PC-3 (cell line): ENCODE measurements around the gene LCORL. TPM values are rescaled to one million over a fixed set of nuclear protein-coding genes. Genes with fewer than 3 reads are reported as not detected.

Source experiments
- ATAC-seq: fragments of 200-7000 bp; cut with Tn5 transposase; 2 replicates; pipeline ENCODE4 v1.9.1; 2020; ENCODE audit warnings: mild to moderate bottlenecking, moderate library complexity
- BruUV-seq: library from RNA; stranded (reverse); fragments of 400-500 nt; replicated peaks from 2 replicates; lab custom pipeline; 2021; lab: Mats Ljungman, UMichigan
- CTCF ChIA-PET: fragments of 300-600 bp; sonication (Branson Sonifier 250); formaldehyde crosslinking; loops from one replicate; lab custom pipeline; 2022; ENCODE audit warnings: antibody characterized with exemption; lab: Charles Lee
- POLR2A ChIA-PET: fragments of 300-600 bp; sonication (Branson Sonifier 250); formaldehyde crosslinking; loops from one replicate; lab custom pipeline; 2022; ENCODE audit warnings: antibody characterized with exemption; ENCODE audit not compliant: unreplicated experiment; lab: Charles Lee
- DNase-seq: peaks from one replicate; pipeline ENCODE4 v3.0.0-alpha.2; 2015
- H2AFZ ChIP-seq: fragments of 300-600 bp; sonication (generic); 2 replicates; pipeline ENCODE4 v1.6.0; 2016; ENCODE audit warnings: antibody characterized with exemption, low read length
- H3F3A ChIP-seq: fragments of 300-600 bp; sonication (generic); one replicate; pipeline ENCODE4 v1.6.0; 2017; ENCODE audit warnings: antibody characterized with exemption, low read length, control low read depth, mild to moderate bottlenecking; ENCODE audit not compliant: unreplicated experiment
- H3K27ac ChIP-seq: fragments of 300-600 bp; sonication (generic); 2 replicates; pipeline ENCODE4 v1.5.1; 2016; ENCODE audit warnings: mild to moderate bottlenecking, low read length
- H3K27me3 ChIP-seq: fragments of 300-600 bp; sonication (generic); 2 replicates; pipeline ENCODE4 v1.6.1; 2016; ENCODE audit warnings: low read length, mixed read lengths
- H3K36me3 ChIP-seq: fragments of 300-600 bp; sonication (generic); 2 replicates; pipeline ENCODE4 v1.6.1; 2016; ENCODE audit warnings: low read depth, mixed run types, low read length, mixed read lengths
- H3K4me1 ChIP-seq: fragments of 300-600 bp; sonication (generic); 2 replicates; pipeline ENCODE4 v1.5.1; 2016; ENCODE audit warnings: low read length; ENCODE audit not compliant: insufficient read depth
- H3K4me2 ChIP-seq: fragments of 300-600 bp; sonication (generic); 2 replicates; pipeline ENCODE4 v1.6.0; 2016; ENCODE audit warnings: low read length
- H3K4me3 ChIP-seq: fragments of 300-600 bp; sonication (generic); 2 replicates; pipeline ENCODE4 v1.5.1; 2016; ENCODE audit warnings: mild to moderate bottlenecking, low read length, mixed read lengths
- H3K79me2 ChIP-seq: fragments of 300-600 bp; sonication (generic); 2 replicates; pipeline ENCODE4 v1.6.1; 2017; ENCODE audit warnings: low read length, mixed read lengths
- H3K9ac ChIP-seq: fragments of 300-600 bp; sonication (generic); 2 replicates; pipeline ENCODE4 v1.6.0; 2016; ENCODE audit warnings: mild to moderate bottlenecking, low read length
- H3K9me2 ChIP-seq: fragments of 300-600 bp; sonication (generic); replicated peaks from 2 replicates; pipeline ENCODE4 v1.6.1; 2016; ENCODE audit warnings: mixed run types, low read length, mixed read lengths
- H3K9me3 ChIP-seq: fragments of 300-600 bp; sonication (generic); 2 replicates; pipeline ENCODE4 v1.6.1; 2016; ENCODE audit warnings: low read length, mixed read lengths
- H4K20me1 ChIP-seq: fragments of 300-600 bp; sonication (generic); 2 replicates; pipeline ENCODE4 v1.6.1; 2016; ENCODE audit warnings: low read length, mixed read lengths
- CTCF ChIP-seq: fragments of 300-600 bp; sonication (generic); conservative IDR thresholded peaks from 2 replicates; pipeline ENCODE4 v1.5.1; 2017; ENCODE audit warnings: antibody characterized with exemption, low read depth, mild to moderate bottlenecking, low read length
- EZH2 ChIP-seq: fragments of 300-600 bp; sonication (generic); IDR thresholded peaks from one replicate; pipeline ENCODE4 v1.6.1; 2017; ENCODE audit warnings: antibody characterized with exemption, mild to moderate bottlenecking, low read length; ENCODE audit not compliant: unreplicated experiment
- EZH2phosphoT487 ChIP-seq: fragments of 300-600 bp; sonication (generic); IDR thresholded peaks from 2 replicates; pipeline ENCODE4 v1.6.1; 2018; ENCODE audit warnings: mild to moderate bottlenecking, antibody characterized with exemption, low read length, borderline replicate concordance
- intact Hi-C: fragments of 100-400 bp; cut with micrococcal nuclease; formaldehyde crosslinking; loops from 2 replicates; pipeline ENCODE4 v1.9.0; 2023
- total RNA-seq: library from RNA; depleted of rRNA; stranded (reverse); fragments of >200 nt; gene quantifications from 2 replicates; pipeline ENCODE4 v1.2.3, GENCODE V29; 2014

Gene LCORL
- total RNA-seq, 1 experiment from 2014 or later = 2.9 TPM

GRCh38 chr4:18014269-18014668, 7.3 kb downstream of the LCORL start:
- H4K20me1 ChIP-seq = peaks cover 12% of the 10 kb centered on the region; the same call in 1 of the 2 replicates
- POLR2A ChIA-PET = no interaction called here

DNA sequence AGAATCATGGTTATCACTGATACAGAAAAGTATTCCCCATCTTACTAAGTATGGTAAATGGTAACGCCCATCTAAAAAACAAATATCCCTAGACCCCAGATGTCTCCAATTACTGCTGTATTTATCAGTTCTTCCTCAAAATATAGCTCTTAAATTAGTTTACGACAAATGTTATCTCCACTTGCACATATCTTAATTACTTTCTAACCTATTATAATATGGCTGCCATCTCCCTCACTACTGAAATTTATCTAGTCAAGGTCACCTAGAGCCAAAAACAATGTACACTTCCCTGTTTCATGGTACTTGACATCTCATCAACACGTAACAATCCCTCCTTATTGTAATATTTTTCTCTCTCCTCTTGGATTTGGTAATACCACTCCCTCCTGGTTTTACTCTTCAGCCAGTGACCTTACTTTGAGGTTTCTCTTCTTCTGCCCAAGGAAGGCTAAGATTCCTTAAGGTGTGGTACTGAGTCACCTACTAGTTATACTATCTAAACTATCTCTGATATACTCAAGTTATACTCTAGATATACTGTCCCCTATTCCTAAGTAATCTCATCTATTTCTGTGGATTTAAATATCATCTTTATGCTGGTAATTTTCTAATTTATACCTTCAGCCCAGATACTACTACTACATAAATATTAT, 8.6 kb downstream of the LCORL start:
- intact Hi-C loops = no loop called here
- no peaks in the 10 kb centered on the region for H3K36me3 ChIP-seq
- peaks cover 73% of the 10 kb centered on the region for H3K79me2 ChIP-seq
- CTCF ChIA-PET = interaction anchor here (0.7 kb wide), 1 partner anchor 78 kb away, joined by 3 read pairs; no protein-coding TSS in a partner anchor
- no peaks in the 10 kb centered on the region for H3K9me3 ChIP-seq
- peaks cover 7% of the 10 kb centered on the region; the same call in 1 of the 2 replicates for H4K20me1 ChIP-seq
- BruUV-seq = no TSS peak
- H3K4me2 ChIP-seq = no peak overlapping the region
- no peak for ATAC-seq
- no peak for DNase-seq
- H3F3A ChIP-seq = no peaks in the 10 kb centered on the region
- H2AFZ ChIP-seq = no peak overlapping the region
- H3K9ac ChIP-seq = no peak overlapping the region
- H3K27ac ChIP-seq = no peak overlapping the region
- no peaks in the 10 kb centered on the region for H3K9me2 ChIP-seq
- H3K4me1 ChIP-seq = peaks cover 3% of the 10 kb centered on the region; the same call in 1 of the 2 replicates
- POLR2A ChIA-PET = no interaction called here
- H3K4me3 ChIP-seq = no peak overlapping the region
- H3K27me3 ChIP-seq = no peaks in the 10 kb centered on the region
- TF ChIP-seq CTCF (no peak), EZH2phosphoT487 (no peak), EZH2 (no peak)

More at GRCh38 chr4:18014269-18014668, 7.3 kb downstream of the LCORL start:
- no peak overlapping the region for H2AFZ ChIP-seq
- H3K4me2 ChIP-seq = no peak overlapping the region
- CTCF ChIA-PET = no interaction called here
- H3K9ac ChIP-seq = no peak overlapping the region
- peaks cover 3% of the 10 kb centered on the region; the same call in 1 of the 2 replicates for H3K4me1 ChIP-seq
- no peak overlapping the region for H3K27ac ChIP-seq
- H3F3A ChIP-seq = no peaks in the 10 kb centered on the region
- no TSS peak for BruUV-seq
- intact Hi-C loops = no loop called here
- no peaks in the 10 kb centered on the region for H3K27me3 ChIP-seq
- ATAC-seq = no peak
- no peaks in the 10 kb centered on the region for H3K36me3 ChIP-seq
- peaks cover 86% of the 10 kb centered on the region for H3K79me2 ChIP-seq
- no peak for DNase-seq
- TF ChIP-seq CTCF = no peak
- TF ChIP-seq EZH2 = no peak
- no peak for TF ChIP-seq EZH2phosphoT487
- H3K9me2 ChIP-seq = no peaks in the 10 kb centered on the region
- no peaks in the 10 kb centered on the region for H3K9me3 ChIP-seq
- no peak overlapping the region for H3K4me3 ChIP-seq

- H3K9me3 ChIP-seq = no peaks in the 10 kb centered on the region
- peaks cover 66% of the 10 kb centered on the region for H3K79me2 ChIP-seq
- no peak for TF ChIP-seq EZH2phosphoT487
- no peak for TF ChIP-seq EZH2
- TF ChIP-seq CTCF = no peak
- H3K4me2 ChIP-seq = no peak overlapping the region
- H3K4me1 ChIP-seq = peaks cover 3% of the 10 kb centered on the region; the same call in 1 of the 2 replicates
- no peak overlapping the region for H3K27ac ChIP-seq
- BruUV-seq = no TSS peak
- H3F3A ChIP-seq = no peaks in the 10 kb centered on the region
- POLR2A ChIA-PET = no interaction called here
- H2AFZ ChIP-seq = no peak overlapping the region
- intact Hi-C loops = no loop called here
- no peaks in the 10 kb centered on the region for H3K36me3 ChIP-seq
- ATAC-seq = no peak
- H3K27me3 ChIP-seq = no peaks in the 10 kb centered on the region
- no peaks in the 10 kb centered on the region for H3K9me2 ChIP-seq
- no peak for DNase-seq
- H3K4me3 ChIP-seq = no peak overlapping the region
- peaks cover 3% of the 10 kb centered on the region; the same call in 1 of the 2 replicates for H4K20me1 ChIP-seq
- H3K9ac ChIP-seq = no peak overlapping the region
- CTCF ChIA-PET = no interaction called here
Measured at GRCh38 chr4:18012134-18012806, 9.3 kb downstream of the LCORL start.
